Hematopoietic multipotent progenitor cell treated with erythropoietin and hydrocortisone succinate and interleukin-3 and kit ligand, for 8 days (in vitro differentiated cells): ENCODE measurements around the gene SLC9A3.
"Not testable (repeated sequence)": the region's sequence is repeated elsewhere in the genome, so short reads cannot be mapped to it uniquely, and the experiment has no call there.

Experiments used
- DNase-seq: peaks from one replicate; pipeline ENCODE4 v3.0.0-alpha.2; 2015

The SLC9A3 gene

GRCh38 chr5:486597-486996 is 37.7 kb downstream of the SLC9A3 start:
- not testable (repeated sequence) for DNase-seq

- peak; percentile 42 for DNase-seq
Observed at GRCh38 chr5:485946-486491, 38.2 kb downstream of the SLC9A3 start.

- DNase-seq: peak; percentile 4
Observed at GRCh38 chr5:485113-485945, 38.9 kb downstream of the SLC9A3 start.

- DNase-seq: no peak
Observed at GRCh38 chr5:484556-484955, 39.7 kb downstream of the SLC9A3 start.

- DNase-seq: no peak
Observed at GRCh38 chr5:483434-484140, 40.7 kb downstream of the SLC9A3 start.

- no peak for DNase-seq
Observed at GRCh38 chr5:483011-483410, 41.2 kb downstream of the SLC9A3 start.

- no peak for DNase-seq
Observed at GRCh38 chr5:482506-482905, 41.7 kb downstream of the SLC9A3 start.

GRCh38 chr5:482021-482420 is 42.2 kb downstream of the SLC9A3 start:
- no peak for DNase-seq

GRCh38 chr5:481347-481746 is 42.9 kb downstream of the SLC9A3 start:
- no peak for DNase-seq

GRCh38 chr5:479566-480319 is 44.5 kb downstream of the SLC9A3 start:
- DNase-seq: no peak

- no peak for DNase-seq
Observed at GRCh38 chr5:478982-479535, 45.2 kb downstream of the SLC9A3 start.

- no peak for DNase-seq
Observed at GRCh38 chr5:478369-478981, 45.8 kb downstream of the SLC9A3 start.

- DNase-seq: no peak
Observed at GRCh38 chr5:477871-478270, 46.4 kb downstream of the SLC9A3 start.

- DNase-seq: no peak
Observed at GRCh38 chr5:477247-477646, 47.0 kb downstream of the SLC9A3 start.

GRCh38 chr5:476814-477175 is 47.5 kb downstream of the SLC9A3 start:
- no peak for DNase-seq

- DNase-seq: no peak
Observed at GRCh38 chr5:476102-476813, 48.0 kb downstream of the SLC9A3 start.

- no peak for DNase-seq
Observed at GRCh38 chr5:475704-476101, 48.5 kb downstream of the SLC9A3 start.

GRCh38 chr5:474840-475661 is 49.2 kb downstream of the SLC9A3 start:
- no peak for DNase-seq

- DNase-seq: not testable (repeated sequence)
Observed at GRCh38 chr5:474232-474839, 49.9 kb downstream of the SLC9A3 start.

- DNase-seq: peak; percentile 21
Observed at GRCh38 chr5:473551-474192, 50.6 kb downstream of the SLC9A3 start.
